GM12875 (cell line): Measurements from ENCODE around the gene IGDCC3.

Experiments
- H3K4me3 ChIP-seq: one replicate; pipeline ENCODE4 v1.5.1; 2011; ENCODE audit warnings: low read depth, low read length, control low read depth
- CTCF ChIP-seq: IDR thresholded peaks from 2 replicates; pipeline ENCODE4 v1.5.1; 2011; ENCODE audit warnings: low read depth, mild to moderate bottlenecking, control low read depth, inconsistent platforms, low read length, moderate library complexity, borderline replicate concordance; ENCODE audit not compliant: insufficient read depth

IGDCC3 gene

GRCh38 chr15:65383991-65384390 lies 6.2 kb upstream of the IGDCC3 start:
- TF ChIP-seq CTCF, result no peak
- no peak overlapping the region for H3K4me3 ChIP-seq

- no peak for TF ChIP-seq CTCF
- H3K4me3 ChIP-seq, result no peak overlapping the region
These were observed 5.7 kb upstream of the IGDCC3 start for GRCh38 chr15:65383456-65383855.

GRCh38 chr15:65382921-65383320 lies 5.1 kb upstream of the IGDCC3 start:
- no peak overlapping the region for H3K4me3 ChIP-seq
- no peak for TF ChIP-seq CTCF

GRCh38 chr15:65382146-65382491 lies 4.3 kb upstream of the IGDCC3 start:
- no peak for TF ChIP-seq CTCF
- no peak overlapping the region for H3K4me3 ChIP-seq

GRCh38 chr15:65381445-65382145 lies 3.8 kb upstream of the IGDCC3 start:
- no peak for TF ChIP-seq CTCF

GRCh38 chr15:65379986-65380385 lies 2.2 kb upstream of the IGDCC3 start:
- no peak overlapping the region for H3K4me3 ChIP-seq
- no peak for TF ChIP-seq CTCF

More at GRCh38 chr15:65381445-65382145, 3.8 kb upstream of the IGDCC3 start:
- H3K4me3 ChIP-seq, result no peak overlapping the region
